Endothelial cell of umbilical vein (primary cell): ENCODE results near the gene ANKRD33B. TPM values are rescaled to one million over a fixed set of nuclear protein-coding genes. Genes with fewer than 3 reads are reported as not detected.

Experiments
- BruUV-seq: library from RNA; stranded (reverse); fragments of 400-500 nt; replicated peaks from 2 replicates; lab custom pipeline; 2021; lab: Mats Ljungman, UMichigan
- CTCF ChIA-PET: fragments of 300-600, 350-600 bp; sonication (Branson Sonifier 250); formaldehyde crosslinking; loops from one replicate; lab custom pipeline; 2021; ENCODE audit warnings: antibody characterized with exemption, inconsistent platforms; lab: Charles Lee
- POLR2A ChIA-PET: fragments of 300-600, 350-600 bp; sonication (Branson Sonifier 250); formaldehyde crosslinking; loops from one replicate; lab custom pipeline; 2021; ENCODE audit warnings: antibody characterized with exemption, inconsistent platforms; lab: Charles Lee
- DNase-seq: peaks from one replicate; pipeline ENCODE4 v3.0.0-alpha.2; 2011; ENCODE audit warnings: low read depth, low spot score
- FAIRE-seq: peaks from 2 replicates; lab custom pipeline; 2011; peaks lifted over from hg19 to GRCh38; lab: Jason Lieb, UNC
- H2AFZ ChIP-seq: 2 replicates; pipeline ENCODE4 v1.6.0; 2012; ENCODE audit warnings: low read depth, low read length, control low read depth, inconsistent platforms
- H3K27ac ChIP-seq: 2 replicates; pipeline ENCODE4 v1.5.1; 2011; ENCODE audit warnings: low read depth, mild to moderate bottlenecking, control low read depth, low read length, moderate library complexity; ENCODE audit not compliant: insufficient read depth
- H3K27me3 ChIP-seq, 2 experiments: 2 replicates each; pipeline versions ENCODE4 v1.6.0 to v1.6.1; 2011; ENCODE audit warnings: low read length in 2 of 2, mixed read lengths in 1 of 2; ENCODE audit not compliant: control insufficient read depth in 2 of 2, insufficient read depth in 2 of 2
- H3K36me3 ChIP-seq, 2 experiments: 2 replicates in 1 of 2; 3 replicates in 1 of 2; pipeline ENCODE4 v1.5.1; 2011; ENCODE audit warnings: low read length in 2 of 2, mild to moderate bottlenecking in 1 of 2, moderate library complexity in 1 of 2; ENCODE audit not compliant: control insufficient read depth in 2 of 2, insufficient read depth in 2 of 2; ENCODE audit errors: extremely low read depth in 1 of 2
- H3K4me1 ChIP-seq: 3 replicates; pipeline ENCODE4 v1.5.1; 2011; ENCODE audit warnings: mild to moderate bottlenecking, low read length; ENCODE audit not compliant: control insufficient read depth, insufficient read depth; ENCODE audit errors: extremely low read depth
- H3K4me2 ChIP-seq: 2 replicates; pipeline ENCODE4 v1.6.1; 2011; ENCODE audit warnings: low read length, control low read depth, mixed read lengths; ENCODE audit not compliant: insufficient read depth
- H3K4me3 ChIP-seq, 3 experiments: fragments of 200-600 bp in 1 of 3; sonication (generic), shearing (Covaris generic) in 1 of 3; replicated peaks in 1 of 3; 2 replicates each; pipeline ENCODE4 v1.5.1; 2011 to 2016; ENCODE audit warnings: control low read depth in 3 of 3, low read length in 3 of 3, mild to moderate bottlenecking in 2 of 3, inconsistent platforms in 1 of 3, low read depth in 1 of 3, moderate library complexity in 1 of 3; ENCODE audit not compliant: insufficient read depth in 1 of 3
- H3K79me2 ChIP-seq: 2 replicates; pipeline ENCODE4 v1.6.0; 2012; ENCODE audit warnings: low read length, inconsistent platforms; ENCODE audit not compliant: control insufficient read depth, insufficient read depth
- H3K9ac ChIP-seq: replicated peaks from 2 replicates; pipeline ENCODE3; 2011; ENCODE audit warnings: low read length, control low read depth; ENCODE audit not compliant: insufficient read depth; ENCODE audit errors: extremely low read depth
- H3K9me1 ChIP-seq: replicated peaks from 3 replicates; pipeline ENCODE4 v1.6.0; 2011; ENCODE audit warnings: mild to moderate bottlenecking, low read length; ENCODE audit not compliant: control insufficient read depth, insufficient read depth; ENCODE audit errors: extremely low read depth
- H3K9me3 ChIP-seq: replicated peaks from 2 replicates; pipeline ENCODE4 v1.5.1; 2012; ENCODE audit warnings: low read length, inconsistent platforms; ENCODE audit not compliant: control insufficient read depth, insufficient read depth
- H4K20me1 ChIP-seq: replicated peaks from 2 replicates; pipeline ENCODE3; 2011; ENCODE audit warnings: mild to moderate bottlenecking, low read length; ENCODE audit not compliant: control insufficient read depth, insufficient read depth; ENCODE audit errors: extremely low read depth
- EZH2 ChIP-seq: IDR thresholded peaks from 2 replicates; pipeline ENCODE4 v1.6.1; 2012; ENCODE audit warnings: borderline replicate concordance, low read depth, mild to moderate bottlenecking, moderate library complexity, low read length, inconsistent platforms; ENCODE audit not compliant: severe bottlenecking
- FOS ChIP-seq: IDR thresholded peaks from 2 replicates; pipeline ENCODE4 v1.6.1; 2011; ENCODE audit warnings: mild to moderate bottlenecking, low read length, moderate library complexity, borderline replicate concordance; ENCODE audit not compliant: insufficient read depth
- GATA2 ChIP-seq: IDR thresholded peaks from 2 replicates; pipeline ENCODE4 v1.7.0; 2011; ENCODE audit warnings: low read depth, mild to moderate bottlenecking, moderate library complexity, mixed read lengths, low read length; ENCODE audit not compliant: insufficient read length, insufficient read depth
- JUN ChIP-seq: IDR thresholded peaks from 2 replicates; pipeline ENCODE4 v1.6.1; 2011; ENCODE audit warnings: borderline replicate concordance, low read depth; ENCODE audit not compliant: insufficient read length, insufficient read depth
- MYC ChIP-seq: IDR thresholded peaks from one replicate; pipeline ENCODE4 v1.6.1; 2011; ENCODE audit warnings: mild to moderate bottlenecking, low read depth, low read length
- POLR2A ChIP-seq: IDR thresholded peaks from 2 replicates; pipeline ENCODE4 v1.6.1; 2012; ENCODE audit warnings: low read depth, mild to moderate bottlenecking, control low read depth, low read length
- POLR2AphosphoS5 ChIP-seq: IDR thresholded peaks from 2 replicates; pipeline ENCODE4 v1.6.1; 2012; ENCODE audit warnings: low read depth, mild to moderate bottlenecking, control low read depth, low read length, moderate library complexity; ENCODE audit not compliant: insufficient read depth
- dilution Hi-C: fragments of 300-500 bp; cut with MboI; formaldehyde crosslinking; loops from one replicate; pipeline ENCODE4 v1.15.0; 2019; ENCODE audit warnings: low sequenced_read_pairs; ENCODE audit not compliant: extremely low pct_ligation_motif_present
- intact Hi-C: fragments of 100-400 bp; cut with micrococcal nuclease; formaldehyde crosslinking; loops from one replicate; pipeline ENCODE4 v1.10.0; 2022
- polyA plus RNA-seq, 4 experiments: library from polyadenylated mRNA; depleted of rRNA in 3 of 4; stranded (reverse) in 3 of 4; unstranded in 1 of 4; fragments of >200 nt; gene quantifications; 2 replicates each; pipeline versions ENCODE4 v1.2.1 to v1.2.3, GENCODE V29; 2011 to 2012; ENCODE audit warnings: missing spikeins in 1 of 4
- total RNA-seq: library from RNA; stranded (reverse); gene quantifications from 2 replicates; pipeline ENCODE4 v1.2.3, GENCODE V29; 2021
- TF ChIP-seq, protein P1 (sequence below): IDR thresholded peaks from 2 replicates; pipeline ENCODE4 v1.6.1; 2011; ENCODE audit not compliant: insufficient read depth, insufficient read length
- TF ChIP-seq, protein P2 (sequence below), 2 donors: IDR thresholded peaks; 1 replicate in 1 of 2; 2 replicates in 1 of 2; pipeline ENCODE4 v1.5.1; 2011; ENCODE audit warnings: low read length in 2 of 2, mild to moderate bottlenecking in 2 of 2, moderate library complexity in 2 of 2, control low read depth in 1 of 2, inconsistent platforms in 1 of 2, low read depth in 1 of 2; ENCODE audit not compliant: insufficient read depth in 1 of 2; ENCODE audit errors: extremely low read depth in 1 of 2

The ANKRD33B gene
- total and polyA plus RNA-seq, 2 donors (not counting 3 experiments of a cell fraction or from before 2014, with no cell fraction given) = 2.4 to 5.4 TPM

DNA sequence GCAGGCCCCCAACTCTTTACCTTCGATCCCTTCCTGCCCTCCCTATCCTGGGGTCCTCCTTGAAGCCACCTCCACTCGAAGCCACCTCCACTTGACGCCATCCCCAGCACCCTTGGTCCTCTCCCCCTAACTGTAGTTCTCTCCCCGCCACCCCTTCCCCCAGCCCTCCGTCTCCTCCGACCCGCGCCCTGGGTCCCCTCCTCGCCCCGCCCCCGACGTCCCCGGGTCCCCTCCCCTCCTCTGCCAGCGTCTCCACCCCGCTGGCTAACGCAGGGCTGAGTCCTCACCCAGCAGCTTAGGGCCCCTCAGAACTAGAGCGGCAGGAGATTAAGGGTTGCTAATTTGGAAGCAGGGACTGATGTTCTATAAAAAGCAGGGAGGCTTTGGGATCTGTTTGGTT is 30.6 kb upstream of the ANKRD33B start:
- BruUV-seq = no TSS peak
- TF ChIP-seq JUN = no peak
- no peak for TF ChIP-seq POLR2AphosphoS5
- TF ChIP-seq MYC = no peak
- TF ChIP-seq, protein P1, sequence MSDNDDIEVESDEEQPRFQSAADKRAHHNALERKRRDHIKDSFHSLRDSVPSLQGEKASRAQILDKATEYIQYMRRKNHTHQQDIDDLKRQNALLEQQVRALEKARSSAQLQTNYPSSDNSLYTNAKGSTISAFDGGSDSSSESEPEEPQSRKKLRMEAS = no peak
- TF ChIP-seq GATA2 = no peak
- no peak for TF ChIP-seq FOS
- no peak for TF ChIP-seq POLR2A
- TF ChIP-seq EZH2 = no peak
- TF ChIP-seq, protein P2, sequence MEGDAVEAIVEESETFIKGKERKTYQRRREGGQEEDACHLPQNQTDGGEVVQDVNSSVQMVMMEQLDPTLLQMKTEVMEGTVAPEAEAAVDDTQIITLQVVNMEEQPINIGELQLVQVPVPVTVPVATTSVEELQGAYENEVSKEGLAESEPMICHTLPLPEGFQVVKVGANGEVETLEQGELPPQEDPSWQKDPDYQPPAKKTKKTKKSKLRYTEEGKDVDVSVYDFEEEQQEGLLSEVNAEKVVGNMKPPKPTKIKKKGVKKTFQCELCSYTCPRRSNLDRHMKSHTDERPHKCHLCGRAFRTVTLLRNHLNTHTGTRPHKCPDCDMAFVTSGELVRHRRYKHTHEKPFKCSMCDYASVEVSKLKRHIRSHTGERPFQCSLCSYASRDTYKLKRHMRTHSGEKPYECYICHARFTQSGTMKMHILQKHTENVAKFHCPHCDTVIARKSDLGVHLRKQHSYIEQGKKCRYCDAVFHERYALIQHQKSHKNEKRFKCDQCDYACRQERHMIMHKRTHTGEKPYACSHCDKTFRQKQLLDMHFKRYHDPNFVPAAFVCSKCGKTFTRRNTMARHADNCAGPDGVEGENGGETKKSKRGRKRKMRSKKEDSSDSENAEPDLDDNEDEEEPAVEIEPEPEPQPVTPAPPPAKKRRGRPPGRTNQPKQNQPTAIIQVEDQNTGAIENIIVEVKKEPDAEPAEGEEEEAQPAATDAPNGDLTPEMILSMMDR (IDR thresholded peaks at IDR 0.05; ENCODE audit: extremely low read depth in 1 of 2, insufficient read depth in 1 of 2, low read depth in 1 of 2, low read length in 2 of 2) = no peak
- Histone ChIP-seq H4K20me1 (no peaks in the 10 kb centered on the region), H3K9me1 (no peaks in the 10 kb centered on the region), H3K9ac (no peak overlapping the region), H3K27me3 (no peaks in the 10 kb centered on the region), H3K4me3 (no peak overlapping the region), H2AFZ (no peak overlapping the region), H3K4me1 (peaks cover 3% of the 10 kb centered on the region), H3K4me2 (no peak overlapping the region), H3K9me3 (no peaks in the 10 kb centered on the region), H3K27ac (no peak overlapping the region), H3K79me2 (no peaks in the 10 kb centered on the region), H3K36me3 (no peaks in the 10 kb centered on the region)
- POLR2A ChIA-PET = no interaction called here
- intact Hi-C loops (no loop called here), dilution Hi-C loops (no loop called here)
- CTCF ChIA-PET = no interaction called here
- DNase-seq (no peak), FAIRE-seq (no peak)
